Uterus (tissue), 2 donors: ENCODE data around the gene ST6GALNAC3.

Experiments
- CTCF ChIP-seq, 4 experiments: fragments of 200-600 bp in 2 of 4; fragments of 450-650 bp in 2 of 4; sonication (generic) in 2 of 4; IDR thresholded peaks; one replicate each; pipeline ENCODE4 v1.5.1; 2016 to 2019; ENCODE audit warnings: antibody characterized with exemption in 4 of 4, mild to moderate bottlenecking in 2 of 4, moderate library complexity in 1 of 4
- POLR2A ChIP-seq, 2 donors: fragments of 450-650 bp; IDR thresholded peaks; one replicate each; pipeline ENCODE4 v1.6.1; 2016; ENCODE audit warnings: antibody characterized with exemption in 2 of 2, mild to moderate bottlenecking in 1 of 2, moderate library complexity in 1 of 2

GRCh38 chr1:76581712-76582111 lies 507.2 kb downstream of the ST6GALNAC3 start:
- no peak for TF ChIP-seq CTCF (IDR thresholded peaks at IDR 0.05)
- no peak for TF ChIP-seq POLR2A (IDR thresholded peaks at IDR 0.05)
